ENCODE measurements around the gene CCR6.

The CCR6 gene

GRCh38 chr6:167148997-167149396 is 26.1 kb downstream of the CCR6 start:
- DNase-seq (ENCODE audit: low read depth): no peak
- no peak overlapping the region for H3K4me3 ChIP-seq (ENCODE audit: low read length)
- no peak for TF ChIP-seq CTCF (conservative IDR thresholded peaks at IDR 0.05; ENCODE audit: low read depth, low read length)

GRCh38 chr6:167150941-167151549 is 28.1 kb downstream of the CCR6 start:
- no peak overlapping the region for H3K4me3 ChIP-seq (ENCODE audit: low read length)
- DNase-seq (ENCODE audit: low read depth): no peak
- TF ChIP-seq CTCF (conservative IDR thresholded peaks at IDR 0.05; ENCODE audit: low read depth, low read length): no peak

- H3K4me3 ChIP-seq (ENCODE audit: low read length): no peak overlapping the region
- TF ChIP-seq CTCF (conservative IDR thresholded peaks at IDR 0.05; ENCODE audit: low read depth, low read length): no peak
- no peak for DNase-seq (ENCODE audit: low read depth)
These were observed 28.8 kb downstream of the CCR6 start for GRCh38 chr6:167151648-167152047.

GRCh38 chr6:167152862-167153261 is 30.0 kb downstream of the CCR6 start:
- no peak for DNase-seq (ENCODE audit: low read depth)
- H3K4me3 ChIP-seq (ENCODE audit: low read length): no peak overlapping the region
- no peak for TF ChIP-seq CTCF (conservative IDR thresholded peaks at IDR 0.05; ENCODE audit: low read depth, low read length)

- no peak overlapping the region for H3K4me3 ChIP-seq (ENCODE audit: low read length)
- DNase-seq (ENCODE audit: low read depth): no peak
- TF ChIP-seq CTCF (conservative IDR thresholded peaks at IDR 0.05; ENCODE audit: low read depth, low read length): no peak
These were observed 30.6 kb downstream of the CCR6 start for GRCh38 chr6:167153521-167153959.

DNA sequence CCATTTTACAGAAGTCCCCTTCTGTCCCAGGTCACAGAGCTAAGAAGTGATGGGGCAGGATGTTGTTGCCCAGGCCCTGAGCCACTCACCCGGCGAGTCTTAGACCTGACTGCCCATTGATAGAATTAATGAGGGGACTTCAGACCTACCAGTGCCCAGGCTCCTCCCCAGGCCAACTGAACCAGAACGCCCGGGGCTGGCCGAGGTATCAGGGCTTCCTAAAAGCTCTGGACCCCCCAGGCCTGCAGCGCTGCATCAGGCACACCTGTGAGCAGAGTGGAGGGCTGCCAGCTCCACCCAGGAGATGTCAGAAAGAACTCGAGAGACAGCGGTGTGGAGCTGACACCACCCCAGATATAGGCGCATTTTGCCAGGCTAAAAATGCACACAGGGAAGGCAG is 31.4 kb downstream of the CCR6 start:
- DNase-seq (ENCODE audit: low read depth): no peak
- no peak for TF ChIP-seq CTCF (conservative IDR thresholded peaks at IDR 0.05; ENCODE audit: low read depth, low read length)

DNA sequence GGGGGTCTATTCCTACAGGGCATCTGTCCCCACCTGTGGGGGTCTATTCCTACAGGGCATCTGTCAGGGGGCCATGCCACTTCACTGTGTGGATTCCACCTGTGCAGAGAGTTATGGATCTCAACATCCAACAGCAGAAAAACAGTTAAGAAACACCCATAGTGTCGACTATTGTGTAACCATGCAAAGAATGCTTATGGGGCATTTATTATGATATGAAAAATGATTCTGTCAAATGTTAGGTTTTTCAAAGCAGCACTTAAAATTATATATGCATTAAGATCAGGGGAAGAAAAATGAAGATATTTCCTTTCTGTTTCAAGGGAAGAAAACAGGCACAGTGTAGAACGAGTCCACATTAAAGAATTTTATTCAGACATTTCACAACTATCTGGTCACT is 32.0 kb downstream of the CCR6 start:
- no peak for DNase-seq (ENCODE audit: low read depth)
- no peak for TF ChIP-seq CTCF (conservative IDR thresholded peaks at IDR 0.05; ENCODE audit: low read depth, low read length)
- no peak overlapping the region for H3K4me3 ChIP-seq (ENCODE audit: low read length)

More for the DNA sequence above, 31.4 kb downstream of the CCR6 start:
- no peak overlapping the region for H3K4me3 ChIP-seq (ENCODE audit: low read length)
